Transverse colon (tissue), 3 donors: ENCODE results near the gene SH2B2.

ENCODE experiments used
- POLR2A ChIP-seq: fragments of 450-650 bp; IDR thresholded peaks from one replicate; pipeline ENCODE4 v1.6.1; 2016; ENCODE audit warnings: antibody characterized with exemption, mild to moderate bottlenecking, moderate library complexity
- TF ChIP-seq, protein P1 (sequence below), 5 experiments: fragments of 200-600 bp in 3 of 5; fragments of 450-650 bp in 2 of 5; sonication (generic) in 3 of 5; IDR thresholded peaks; 1 replicate in 2 of 5; 2 replicates in 3 of 5; pipeline ENCODE4 v1.5.1; 2016 to 2017; ENCODE audit warnings: antibody characterized with exemption in 5 of 5, inconsistent platforms in 3 of 5, mild to moderate bottlenecking in 2 of 5, moderate library complexity in 1 of 5

DNA sequence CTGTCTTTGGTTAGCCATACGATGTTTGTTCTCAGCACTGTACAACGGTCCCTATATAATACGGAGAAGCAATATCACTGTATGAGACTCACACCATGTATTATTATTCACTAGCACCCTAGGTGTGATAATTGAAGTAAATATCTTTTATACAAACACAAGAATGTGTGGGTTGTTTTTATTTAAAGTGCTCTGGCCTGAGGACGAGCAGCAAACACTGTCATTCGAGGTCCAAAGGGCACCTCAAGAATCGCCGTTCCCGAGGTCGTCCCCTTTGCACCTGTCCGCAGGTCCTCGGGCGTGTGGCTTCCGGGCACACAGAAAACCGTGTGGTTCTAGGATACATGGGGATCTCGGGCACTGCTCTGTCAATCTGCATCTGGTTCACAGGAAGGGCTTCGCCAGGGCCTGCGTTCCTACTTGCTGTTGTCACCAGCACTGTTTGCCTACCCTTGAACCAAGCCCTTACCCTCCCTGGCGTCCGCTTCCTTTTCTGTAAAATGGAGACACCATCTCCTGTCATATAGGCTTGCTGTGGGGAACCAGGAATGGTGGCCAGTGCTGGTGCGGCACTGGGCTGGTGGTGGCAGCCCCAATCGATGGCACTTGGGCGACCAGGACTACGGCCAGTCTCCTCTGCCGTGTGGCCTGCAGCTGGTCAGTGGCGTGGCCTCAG lies 28.5 kb upstream of the SH2B2 start:
- TF ChIP-seq, protein P1, sequence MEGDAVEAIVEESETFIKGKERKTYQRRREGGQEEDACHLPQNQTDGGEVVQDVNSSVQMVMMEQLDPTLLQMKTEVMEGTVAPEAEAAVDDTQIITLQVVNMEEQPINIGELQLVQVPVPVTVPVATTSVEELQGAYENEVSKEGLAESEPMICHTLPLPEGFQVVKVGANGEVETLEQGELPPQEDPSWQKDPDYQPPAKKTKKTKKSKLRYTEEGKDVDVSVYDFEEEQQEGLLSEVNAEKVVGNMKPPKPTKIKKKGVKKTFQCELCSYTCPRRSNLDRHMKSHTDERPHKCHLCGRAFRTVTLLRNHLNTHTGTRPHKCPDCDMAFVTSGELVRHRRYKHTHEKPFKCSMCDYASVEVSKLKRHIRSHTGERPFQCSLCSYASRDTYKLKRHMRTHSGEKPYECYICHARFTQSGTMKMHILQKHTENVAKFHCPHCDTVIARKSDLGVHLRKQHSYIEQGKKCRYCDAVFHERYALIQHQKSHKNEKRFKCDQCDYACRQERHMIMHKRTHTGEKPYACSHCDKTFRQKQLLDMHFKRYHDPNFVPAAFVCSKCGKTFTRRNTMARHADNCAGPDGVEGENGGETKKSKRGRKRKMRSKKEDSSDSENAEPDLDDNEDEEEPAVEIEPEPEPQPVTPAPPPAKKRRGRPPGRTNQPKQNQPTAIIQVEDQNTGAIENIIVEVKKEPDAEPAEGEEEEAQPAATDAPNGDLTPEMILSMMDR (IDR thresholded peaks at IDR 0.05), result no peak
- no peak for TF ChIP-seq POLR2A
